Breast epithelium (tissue), 3 donors: ENCODE measurements around the gene S100A9.

Experiments used
- CTCF ChIP-seq, 3 donors: fragments of 450-650 bp; IDR thresholded peaks; one replicate each; pipeline ENCODE4 v1.5.1; 2016 to 2017; ENCODE audit warnings: antibody characterized with exemption in 3 of 3, mild to moderate bottlenecking in 3 of 3, moderate library complexity in 3 of 3
- POLR2A ChIP-seq: fragments of 450-650 bp; IDR thresholded peaks from one replicate; pipeline ENCODE4 v1.6.1; 2016; ENCODE audit warnings: antibody characterized with exemption, mild to moderate bottlenecking, moderate library complexity
- POLR2AphosphoS5 ChIP-seq, 3 donors: sonication (generic); formaldehyde crosslinking; IDR thresholded peaks; one replicate each; pipeline ENCODE4 v1.6.1; 2017; ENCODE audit warnings: antibody characterized with exemption in 3 of 3

- no peak for TF ChIP-seq CTCF (IDR thresholded peaks at IDR 0.05)
- TF ChIP-seq POLR2A: no peak
- TF ChIP-seq POLR2AphosphoS5 (IDR thresholded peaks at IDR 0.05): no peak
Measured at GRCh38 chr1:153358691-153358975, 979 bp downstream of the S100A9 start.
